C4-2B (cell line): ENCODE measurements around the gene C1RL.

ENCODE experiments used
- CTCF ChIP-seq: fragments of 450-650 bp; conservative IDR thresholded peaks from 2 replicates; pipeline ENCODE4 v1.5.1; 2017; ENCODE audit warnings: mild to moderate bottlenecking
- ZFX ChIP-seq: fragments of 450-650 bp; IDR thresholded peaks from 2 replicates; pipeline ENCODE4 v1.6.1; 2017

- no peak for TF ChIP-seq CTCF
- no peak for TF ChIP-seq ZFX
Observed at GRCh38 chr12:7121324-7121723, 12.3 kb upstream of the C1RL start.
